HG03108 (cell line): ENCODE measurements around the gene IL18BP.

ENCODE experiments used
- ATAC-seq: cut with Tn5 transposase; IDR thresholded peaks from one replicate; pipeline ENCODE4 v1.9.1; 2021; ENCODE audit warnings: moderate library complexity; ENCODE audit not compliant: unreplicated experiment

IL18BP gene

GRCh38 chr11:72010529-72011233 is 12.0 kb downstream of the IL18BP start:
- ATAC-seq = no peak

GRCh38 chr11:72012091-72012630 is 13.5 kb downstream of the IL18BP start:
- ATAC-seq = no peak

GRCh38 chr11:72012897-72013721 is 14.4 kb downstream of the IL18BP start:
- no peak for ATAC-seq

DNA sequence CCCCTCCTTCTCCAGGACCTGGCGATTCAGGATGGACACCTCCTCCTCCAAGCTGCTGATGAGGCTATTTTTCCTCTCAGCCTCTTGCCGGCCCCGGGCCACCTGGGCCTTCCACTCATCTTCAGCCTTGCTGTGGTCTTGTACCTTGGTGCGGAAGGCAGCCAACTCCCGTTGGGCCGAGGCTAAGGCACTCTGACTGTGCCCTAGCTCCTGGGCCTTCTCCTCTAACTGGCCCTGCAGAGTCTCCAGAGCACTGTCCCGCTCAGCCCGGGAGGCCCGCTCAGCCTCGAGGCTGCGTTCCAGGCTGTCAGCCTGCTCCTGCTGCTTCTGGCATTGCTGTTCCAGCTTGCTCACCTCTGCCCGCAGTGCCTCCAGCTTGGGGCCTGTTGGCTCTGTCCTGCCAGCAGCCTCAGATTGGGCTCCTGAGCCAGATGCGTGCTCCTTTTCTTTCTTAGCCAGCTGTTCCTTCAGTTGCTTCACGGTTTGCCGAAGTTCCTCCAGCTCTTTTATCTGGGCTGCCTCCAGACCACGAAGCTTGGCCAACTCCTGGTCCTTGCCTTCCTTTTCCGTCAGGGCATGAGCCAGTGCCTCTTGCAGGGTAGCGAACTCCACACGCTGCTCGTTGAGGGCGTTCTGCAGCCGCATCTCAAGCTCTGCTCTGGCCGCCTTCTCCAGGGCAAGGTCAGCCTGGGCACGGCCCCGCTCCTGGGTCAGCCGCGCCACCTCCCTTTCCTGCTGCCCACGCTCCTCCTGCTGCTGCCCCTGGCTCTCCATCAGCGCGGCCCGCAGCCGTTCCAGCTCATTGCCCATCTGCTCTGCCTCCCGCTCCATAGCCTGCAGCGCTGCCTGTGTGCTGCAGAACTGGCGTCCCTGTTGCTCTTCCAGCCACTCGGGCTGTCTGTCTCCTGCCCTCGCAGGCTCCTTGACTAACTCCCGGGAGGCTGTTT is 15.3 kb downstream of the IL18BP start:
- ATAC-seq = no peak

GRCh38 chr11:72014761-72015320 is 16.1 kb downstream of the IL18BP start:
- ATAC-seq = no peak

DNA sequence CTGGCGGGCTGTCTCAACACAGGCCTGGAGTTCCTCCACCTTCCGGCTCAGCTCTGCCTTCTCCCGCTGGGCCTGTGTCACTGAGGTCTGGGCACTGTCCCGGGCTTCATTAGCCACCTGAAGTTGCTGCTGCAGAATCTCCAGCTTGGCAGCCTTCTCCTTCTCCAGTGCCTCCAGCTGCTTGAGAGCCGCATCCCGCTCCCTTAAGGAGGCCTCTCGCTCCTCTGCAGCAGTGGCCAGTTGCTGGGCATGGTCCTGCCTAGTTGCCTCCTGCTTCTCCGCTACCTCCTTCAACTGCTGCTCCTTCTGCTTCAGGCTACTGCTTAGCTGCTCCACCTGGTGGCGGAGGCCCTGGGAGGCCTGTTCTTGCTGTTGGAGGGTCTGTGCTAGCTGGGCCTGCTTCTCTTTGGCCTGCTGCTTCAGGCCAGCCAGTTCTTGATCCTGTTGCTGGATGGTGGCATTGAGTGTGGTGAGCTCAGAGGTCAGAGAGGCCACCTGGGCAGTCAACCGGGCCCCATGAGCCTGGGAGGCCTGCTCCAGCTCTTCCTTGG is 16.9 kb downstream of the IL18BP start:
- no peak for ATAC-seq

- ATAC-seq = no peak
These were observed 19.5 kb downstream of the IL18BP start for GRCh38 chr11:72018171-72018570.

GRCh38 chr11:72023335-72023734 is 24.6 kb downstream of the IL18BP start:
- no peak for ATAC-seq

DNA sequence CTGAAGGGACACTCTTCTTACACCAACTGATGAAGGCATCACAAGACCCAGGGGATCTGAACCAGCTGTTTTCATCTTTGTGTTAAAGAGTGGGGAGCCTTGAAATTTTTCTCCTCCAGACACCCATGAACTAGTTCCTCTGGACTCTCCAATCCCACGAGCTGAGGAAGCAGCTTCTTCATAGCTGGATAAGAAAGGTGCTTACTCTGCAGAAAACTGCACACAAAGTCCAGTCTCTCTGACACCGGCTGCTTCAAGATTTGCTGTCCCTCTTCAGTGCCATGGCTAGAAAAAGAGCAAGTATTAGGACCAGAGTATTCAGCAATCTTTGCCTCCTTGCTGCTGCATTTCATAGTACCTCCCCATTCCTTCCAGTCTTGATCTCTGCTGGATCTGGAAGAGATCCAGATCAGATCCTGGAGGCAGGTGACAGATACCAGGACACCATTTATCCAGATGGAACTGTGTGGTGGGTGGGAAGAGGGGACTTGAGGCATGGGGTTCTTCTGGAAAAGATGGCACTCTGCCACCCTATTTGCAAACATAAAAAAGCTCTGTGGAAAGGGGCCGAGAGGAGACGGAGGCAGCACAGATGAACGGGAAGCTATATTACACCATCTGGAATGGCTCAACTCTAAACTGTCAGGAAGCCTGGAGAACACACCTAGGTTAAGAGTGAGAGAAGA is 25.5 kb downstream of the IL18BP start:
- ATAC-seq = no peak

DNA sequence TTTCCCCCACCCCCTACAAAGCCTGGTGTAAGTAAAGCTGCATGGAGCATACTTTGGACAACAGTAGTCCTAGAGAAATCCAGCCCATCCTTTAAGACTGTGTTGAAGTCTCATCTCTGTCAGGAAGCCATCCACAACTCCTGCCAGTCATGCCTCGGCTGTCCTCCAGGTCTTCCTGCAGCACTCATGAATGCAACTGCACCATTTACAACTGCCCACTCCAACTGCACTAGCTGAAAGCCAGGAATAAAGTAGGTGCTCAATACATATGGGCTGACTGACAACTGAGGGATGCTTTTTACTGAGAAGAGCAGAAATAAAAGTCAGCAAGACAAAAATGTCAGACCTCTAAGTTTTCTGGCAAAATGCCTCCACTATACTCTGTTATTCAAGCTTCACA is 27.4 kb downstream of the IL18BP start:
- no peak for ATAC-seq

- no peak for ATAC-seq
These were observed 31.9 kb downstream of the IL18BP start for GRCh38 chr11:72030472-72031045.

- no peak for ATAC-seq
These were observed 38.0 kb downstream of the IL18BP start for GRCh38 chr11:72036687-72037086.

- no peak for ATAC-seq
These were observed 39.0 kb downstream of the IL18BP start for GRCh38 chr11:72037554-72038311.

- ATAC-seq = no peak
These were observed 39.8 kb downstream of the IL18BP start for GRCh38 chr11:72038491-72038890.

- ATAC-seq = no peak
These were observed 40.5 kb downstream of the IL18BP start for GRCh38 chr11:72039031-72039855.

- no peak for ATAC-seq
These were observed 41.2 kb downstream of the IL18BP start for GRCh38 chr11:72039856-72040401.
